Left forelimb (tissue), 1 donor: Measurements from ENCODE around the gene TOPBP1.
"Not testable (repeated sequence)": the region's sequence is repeated elsewhere in the genome, so short reads cannot be mapped to it uniquely, and the experiment has no call there.

Source experiments
- DNase-seq: peaks from one replicate; pipeline ENCODE4 v3.0.0-alpha.2; 2018; ENCODE audit warnings: low spot score

Gene TOPBP1

GRCh38 chr3:133674290-133674919, 12.7 kb upstream of the TOPBP1 start:
- DNase-seq, result no peak

GRCh38 chr3:133673746-133674145, 12.0 kb upstream of the TOPBP1 start:
- no peak for DNase-seq

GRCh38 chr3:133672461-133672860, 10.7 kb upstream of the TOPBP1 start:
- DNase-seq, result no peak

GRCh38 chr3:133670525-133670995, 8.8 kb upstream of the TOPBP1 start:
- DNase-seq, result no peak

GRCh38 chr3:133669949-133670524, 8.3 kb upstream of the TOPBP1 start:
- no peak for DNase-seq

- DNase-seq, result no peak
Measured at GRCh38 chr3:133667118-133667517, 5.4 kb upstream of the TOPBP1 start.

GRCh38 chr3:133665188-133665587, 3.4 kb upstream of the TOPBP1 start:
- not testable (repeated sequence) for DNase-seq

- no peak for DNase-seq
Measured at GRCh38 chr3:133663569-133664313, 2.0 kb upstream of the TOPBP1 start.

- no peak for DNase-seq
Measured at GRCh38 chr3:133662278-133662651, 524 bp upstream of the TOPBP1 start.

GRCh38 chr3:133659806-133660205, 1.9 kb downstream of the TOPBP1 start:
- DNase-seq, result no peak

GRCh38 chr3:133655731-133656515, 5.8 kb downstream of the TOPBP1 start:
- no peak for DNase-seq

- DNase-seq, result no peak
Measured at GRCh38 chr3:133649486-133650068, 12.2 kb downstream of the TOPBP1 start.

GRCh38 chr3:133644768-133645167, 17.0 kb downstream of the TOPBP1 start:
- no peak for DNase-seq

- DNase-seq, result no peak
Measured at GRCh38 chr3:133643611-133644010, 18.1 kb downstream of the TOPBP1 start.

GRCh38 chr3:133641254-133641653, 20.5 kb downstream of the TOPBP1 start:
- no peak for DNase-seq

GRCh38 chr3:133633439-133633838, 28.3 kb downstream of the TOPBP1 start:
- DNase-seq, result no peak

- DNase-seq, result no peak
Measured at GRCh38 chr3:133629146-133629545, 32.6 kb downstream of the TOPBP1 start.

- no peak for DNase-seq
Measured at GRCh38 chr3:133627789-133628188, 34.0 kb downstream of the TOPBP1 start.

- no peak for DNase-seq
Measured at GRCh38 chr3:133620066-133620784, 41.5 kb downstream of the TOPBP1 start.

GRCh38 chr3:133611534-133611933, 50.2 kb downstream of the TOPBP1 start:
- no peak for DNase-seq

- no peak for DNase-seq
Measured at GRCh38 chr3:133610031-133610430, 51.7 kb downstream of the TOPBP1 start.
